ENCODE measurements around the gene CRK. TPM values are rescaled to one million over a fixed set of nuclear protein-coding genes. Genes with fewer than 3 reads are reported as not detected.
"Not testable (repeated sequence)": the region's sequence is repeated elsewhere in the genome, so short reads cannot be mapped to it uniquely, and the experiment has no call there.

Gene CRK
- total and polyA plus RNA-seq, 11 donors: 17.0 to 49.0 (median 42.2) TPM

GRCh38 chr17:1446201-1446600 is 9.8 kb downstream of the CRK start:
- no peaks in the 10 kb centered on the region for H3K9me3 ChIP-seq
- H3K27me3 ChIP-seq: no peaks in the 10 kb centered on the region
- H3K4me3 ChIP-seq: no peak overlapping the region
- H3K36me3 ChIP-seq: peaks cover 0 to 31% (median 0%) of the 10 kb centered on the region in 9 donors
- no peak for TF ChIP-seq CTCF (IDR thresholded peaks at IDR 0.05)
- TF ChIP-seq POLR2A (IDR thresholded peaks at IDR 0.05): no peak
- H3K4me1 ChIP-seq: peaks cover 0 to 54% (median 37%) of the 10 kb centered on the region in 12 donors
- DNase-seq (no peak), ATAC-seq (no peak)
- peak overlapping the region in 7 of 12 donors; percentile 27 to 82 (median 72) for H3K27ac ChIP-seq
- WGBS, 4 donors: 89 to 94% (median 92%) methylated on average over 12 of the region's 12 CpGs
- intact Hi-C loops (cut with DNase I): loop anchor here in 3 of 10 donors (5.0 kb wide), 2 partner anchors 44 to 74 kb away; partner anchors contain the start of gene YWHAE (in 2 of the 3)

GRCh38 chr17:1445695-1446094 is 10.3 kb downstream of the CRK start:
- not testable (repeated sequence) for H3K27me3 ChIP-seq, H3K4me3 ChIP-seq, H3K9me3 ChIP-seq, DNase-seq
- peak overlapping the region in 1 of 12 donors; percentile 28 for H3K27ac ChIP-seq
- intact Hi-C loops (cut with DNase I): loop anchor here in 3 of 10 donors (5.0 kb wide), 2 partner anchors 43 to 73 kb away; partner anchors contain the start of gene YWHAE (in 2 of the 3)
- H3K4me1 ChIP-seq: peaks cover 0 to 52% (median 36%) of the 10 kb centered on the region in 12 donors
- peaks cover 0 to 36% (median 0%) of the 10 kb centered on the region in 9 donors for H3K36me3 ChIP-seq
- peak in 1 of 4 donors; percentile 27 for ATAC-seq
- WGBS, 4 donors: 66 to 95% (median 90%) methylated on average over 4 of the region's 4 CpGs

GRCh38 chr17:1442721-1443120 is 13.3 kb downstream of the CRK start:
- intact Hi-C loops (cut with DNase I); H3K27me3 ChIP-seq; ATAC-seq; H3K4me3 ChIP-seq; H3K9me3 ChIP-seq; H3K27ac ChIP-seq: not testable (repeated sequence)
- WGBS, 4 donors: 93 to 99% (median 96%) methylated on average over 6 of the region's 6 CpGs
- Histone ChIP-seq H3K36me3 (peaks cover 0 to 31% (median 0%) of the 10 kb centered on the region in 9 donors), H3K4me1 (peaks cover 1 to 43% (median 25%) of the 10 kb centered on the region in 12 donors)
- peak in 1 of 5 donors; percentile 9 for DNase-seq

- no peak overlapping the region for H3K27ac ChIP-seq
- no peak for ATAC-seq
- no peak overlapping the region for H3K4me3 ChIP-seq
- no peaks in the 10 kb centered on the region for H3K27me3 ChIP-seq
- intact Hi-C loops (cut with DNase I): no loop called here
- WGBS, 4 donors: 96 to 98% (median 97%) methylated on average over 4 of the region's 4 CpGs
- no peaks in the 10 kb centered on the region for H3K9me3 ChIP-seq
- H3K36me3 ChIP-seq: peaks cover 0 to 35% (median 1%) of the 10 kb centered on the region in 9 donors
- H3K4me1 ChIP-seq: peaks cover 0 to 37% (median 20%) of the 10 kb centered on the region in 12 donors
- no peak for TF ChIP-seq POLR2A (IDR thresholded peaks at IDR 0.05)
- no peak for TF ChIP-seq CTCF (IDR thresholded peaks at IDR 0.05)
- DNase-seq: no peak
These were observed 13.8 kb downstream of the CRK start for GRCh38 chr17:1442187-1442586.

- Histone ChIP-seq H3K4me3 (no peak overlapping the region), H3K4me1 (peaks cover 0 to 30% (median 12%) of the 10 kb centered on the region in 12 donors), H3K27ac (no peak overlapping the region), H3K36me3 (peaks cover 0 to 42% (median 14%) of the 10 kb centered on the region in 9 donors), H3K9me3 (no peaks in the 10 kb centered on the region), H3K27me3 (no peaks in the 10 kb centered on the region)
- peak in 1 of 5 donors; percentile 8 for DNase-seq
- no peak for TF ChIP-seq POLR2A (IDR thresholded peaks at IDR 0.05)
- no peak for TF ChIP-seq CTCF (IDR thresholded peaks at IDR 0.05)
- WGBS, 4 donors: 94 to 98% (median 96%) methylated on average over 6 to 8 of the region's 8 CpGs
- intact Hi-C loops (cut with DNase I): no loop called here
- no peak for ATAC-seq
These were observed 15.1 kb downstream of the CRK start for GRCh38 chr17:1440921-1441320.
